IMR-90 (cell line): ENCODE results near the gene FANCL. TPM values are rescaled to one million over a fixed set of nuclear protein-coding genes. Genes with fewer than 3 reads are reported as not detected.

Experiments used
- ATAC-seq: fragments of 200-7000 bp; cut with Tn5 transposase; 2 replicates; pipeline ENCODE4 v1.9.1; 2020; ENCODE audit warnings: low read depth, mild to moderate bottlenecking, moderate library complexity
- BruUV-seq: library from RNA; stranded (reverse); fragments of 400-500 nt; replicated peaks from 2 replicates; lab custom pipeline; 2021; lab: Mats Ljungman, UMichigan
- CTCF ChIA-PET: fragments of 300-600 bp; formaldehyde crosslinking; extraction: SDS; loops from one replicate; lab custom pipeline; 2021; ENCODE audit warnings: antibody characterized with exemption; lab: Yijun Ruan, JAX
- POLR2A ChIA-PET: fragments of 300-600 bp; sonication (Branson Sonifier 250); formaldehyde crosslinking; loops from one replicate; lab custom pipeline; 2022; ENCODE audit warnings: antibody characterized with exemption; ENCODE audit not compliant: unreplicated experiment; lab: Charles Lee
- DNase-seq: peaks from one replicate; pipeline ENCODE4 v3.0.0; 2013
- H2AFZ ChIP-seq: replicated peaks from 2 replicates; pipeline ENCODE3; 2013; ENCODE audit warnings: low read length, mild to moderate bottlenecking; ENCODE audit not compliant: poor library complexity
- H2AK5ac ChIP-seq: 2 replicates; pipeline ENCODE4 v1.6.1; 2013; ENCODE audit warnings: low read depth, low read length, inconsistent platforms
- H2AK9ac ChIP-seq: replicated peaks from 2 replicates; pipeline ENCODE3; 2013; ENCODE audit warnings: mild to moderate bottlenecking, low read depth, low read length, moderate library complexity; ENCODE audit not compliant: poor library complexity
- H2BK120ac ChIP-seq: 2 replicates; pipeline ENCODE4 v1.6.1; 2013; ENCODE audit warnings: low read depth, low read length, inconsistent platforms
- H2BK15ac ChIP-seq: 3 replicates; pipeline ENCODE4 v1.6.1; 2013; ENCODE audit warnings: low read depth, low read length, inconsistent platforms
- H2BK20ac ChIP-seq: 2 replicates; pipeline ENCODE4 v1.6.1; 2013; ENCODE audit warnings: low read depth, mild to moderate bottlenecking, inconsistent platforms, low read length, moderate library complexity
- H2BK5ac ChIP-seq: 2 replicates; pipeline ENCODE4 v1.6.1; 2013; ENCODE audit warnings: mild to moderate bottlenecking, low read depth, low read length, inconsistent platforms; ENCODE audit not compliant: poor library complexity, severe bottlenecking
- H3K14ac ChIP-seq: replicated peaks from 2 replicates; pipeline ENCODE4 v1.6.1; 2013; ENCODE audit warnings: low read depth, low read length, inconsistent platforms
- H3K18ac ChIP-seq: 2 replicates; pipeline ENCODE4 v1.6.1; 2013; ENCODE audit warnings: low read depth, low read length, control low read depth
- H3K23ac ChIP-seq: 2 replicates; pipeline ENCODE4 v1.6.1; 2013; ENCODE audit warnings: low read depth, low read length, inconsistent platforms
- H3K27ac ChIP-seq: 2 replicates; pipeline ENCODE4 v1.5.1; 2013; ENCODE audit warnings: mild to moderate bottlenecking, control low read depth, low read length; ENCODE audit not compliant: insufficient read depth
- H3K27me3 ChIP-seq: 2 replicates; pipeline ENCODE4 v1.6.1; 2013; ENCODE audit warnings: low read length; ENCODE audit not compliant: control insufficient read depth, insufficient read depth
- H3K36me3 ChIP-seq: 2 replicates; pipeline ENCODE4 v1.6.1; 2013; ENCODE audit warnings: low read length, mixed read lengths; ENCODE audit not compliant: control insufficient read depth, insufficient read depth
- H3K4ac ChIP-seq: 2 replicates; pipeline ENCODE4 v1.6.1; 2013; ENCODE audit warnings: low read depth, low read length, inconsistent platforms
- H3K4me1 ChIP-seq: 2 replicates; pipeline ENCODE4 v1.6.1; 2013; ENCODE audit warnings: low read length, mixed read lengths; ENCODE audit not compliant: control insufficient read depth, insufficient read depth
- H3K4me2 ChIP-seq: 2 replicates; pipeline ENCODE4 v1.6.1; 2013; ENCODE audit warnings: low read depth, mild to moderate bottlenecking, control low read depth, low read length, moderate library complexity
- H3K4me3 ChIP-seq: 2 replicates; pipeline ENCODE4 v1.5.1; 2013; ENCODE audit warnings: low read depth, mild to moderate bottlenecking, control low read depth, low read length, moderate library complexity; ENCODE audit not compliant: insufficient read depth
- H3K56ac ChIP-seq: 2 replicates; pipeline ENCODE4 v1.6.1; 2013; ENCODE audit warnings: low read length, inconsistent platforms; ENCODE audit not compliant: insufficient read depth; ENCODE audit errors: extremely low read depth
- H3K79me1 ChIP-seq, 2 experiments: 2 replicates each; pipeline ENCODE4 v1.6.1; 2013; ENCODE audit warnings: low read length in 2 of 2, inconsistent platforms in 1 of 2, low read depth in 1 of 2
- H3K9ac ChIP-seq: 2 replicates; pipeline ENCODE4 v1.6.1; 2013; ENCODE audit warnings: low read depth, low read length, control low read depth
- H3K9me1 ChIP-seq: 2 replicates; pipeline ENCODE4 v1.6.1; 2013; ENCODE audit warnings: low read length, inconsistent platforms; ENCODE audit not compliant: insufficient read depth
- H3K9me3 ChIP-seq: 2 replicates; pipeline ENCODE4 v1.6.1; 2013; ENCODE audit warnings: low read length; ENCODE audit not compliant: control insufficient read depth, insufficient read depth
- H4K20me1 ChIP-seq: 2 replicates; pipeline ENCODE4 v1.6.1; 2013; ENCODE audit warnings: low read length, inconsistent platforms; ENCODE audit not compliant: insufficient read depth
- H4K5ac ChIP-seq: 2 replicates; pipeline ENCODE4 v1.6.1; 2013; ENCODE audit warnings: mild to moderate bottlenecking, low read depth, low read length, control low read depth
- H4K8ac ChIP-seq, 2 experiments: 2 replicates each; pipeline ENCODE4 v1.6.1; 2013; ENCODE audit warnings: low read depth in 2 of 2, low read length in 2 of 2, control low read depth in 1 of 2, inconsistent platforms in 1 of 2
- H4K91ac ChIP-seq: 2 replicates; pipeline ENCODE4 v1.6.1; 2013; ENCODE audit warnings: low read depth, low read length, inconsistent platforms; ENCODE audit not compliant: insufficient read depth
- BHLHE40 ChIP-seq: fragments of 150-350 bp; IDR thresholded peaks from 2 replicates; pipeline ENCODE4 v1.6.1; 2016; ENCODE audit warnings: mild to moderate bottlenecking, low read depth, low read length
- CHD1 ChIP-seq: IDR thresholded peaks from 2 replicates; pipeline ENCODE4 v1.6.1; 2012; ENCODE audit warnings: low read depth, low read length, improper control_type of control experiment
- MAFK ChIP-seq: IDR thresholded peaks from 2 replicates; pipeline ENCODE4 v1.6.1; 2012; ENCODE audit warnings: low read depth, low read length, improper control_type of control experiment
- NFE2L2 ChIP-seq: fragments of 150-350 bp; IDR thresholded peaks from 2 replicates; pipeline ENCODE4 v1.6.1; 2016; ENCODE audit warnings: low read depth, mild to moderate bottlenecking, low read length
- POLR2A ChIP-seq: IDR thresholded peaks from 2 replicates; pipeline ENCODE4 v1.6.1; 2012; ENCODE audit warnings: mild to moderate bottlenecking, low read depth, low read length
- RCOR1 ChIP-seq: IDR thresholded peaks from 2 replicates; pipeline ENCODE4 v1.6.1; 2012; ENCODE audit warnings: mild to moderate bottlenecking, low read length, improper control_type of control experiment; ENCODE audit not compliant: insufficient replicate concordance
- RFX5 ChIP-seq: IDR thresholded peaks from 2 replicates; pipeline ENCODE4 v1.8.0; 2012; ENCODE audit warnings: low read depth, mild to moderate bottlenecking, low read length, moderate library complexity
- SMC3 ChIP-seq: fragments of 150-350 bp; IDR thresholded peaks from 2 replicates; pipeline ENCODE4 v1.6.1; 2016; ENCODE audit warnings: low read depth, mild to moderate bottlenecking, antibody characterized with exemption, low read length, moderate library complexity
- WGBS, 2 experiments: methylation state at CpG; one replicate each; pipeline versions ENCODE4 v1.1.5 to v1.1.7; 2013; ENCODE audit warnings: missing lambda C conversion rate in 2 of 2; ENCODE audit not compliant: insufficient read length in 1 of 2; ENCODE audit errors: extremely low coverage in 2 of 2; 5-methylcytosine and 5-hydroxymethylcytosine counted together
- dilution Hi-C: fragments of 300-500 bp; cut with HindIII; formaldehyde crosslinking; loops from one replicate; pipeline ENCODE4 v1.14.3; 2018; ENCODE audit warnings: low sequenced_read_pairs; ENCODE audit not compliant: unreplicated experiment
- in situ Hi-C: fragments of 300-500 bp; cut with MboI; formaldehyde crosslinking; loops from 3 replicates; pipeline ENCODE4 v1.14.3; 2019; ENCODE audit warnings: low sequenced_read_pairs, inconsistent platforms, mixed read lengths
- intact Hi-C: fragments of 100-400 bp; cut with micrococcal nuclease; formaldehyde crosslinking; loops from 2 replicates; pipeline ENCODE4 v1.10.0; 2022
- polyA plus RNA-seq, 3 experiments: library from polyadenylated mRNA; depleted of rRNA; stranded (reverse); fragments of >200 nt; gene quantifications; 2 replicates each; pipeline ENCODE4 v1.2.3, GENCODE V29; 2012; ENCODE audit warnings: low replicate concordance in 1 of 3
- total RNA-seq: library from RNA; depleted of rRNA; stranded (reverse); fragments of >200 nt; gene quantifications from 2 replicates; pipeline ENCODE4 v1.2.3, GENCODE V29; 2012
- TF ChIP-seq, protein P1 (sequence below): fragments of 150-350 bp; IDR thresholded peaks from 2 replicates; pipeline ENCODE4 v1.6.1; 2017; ENCODE audit warnings: mild to moderate bottlenecking, antibody characterized with exemption, low read length, low read depth
- TF ChIP-seq, protein P2 (sequence below): fragments of 150-350 bp; IDR thresholded peaks from 2 replicates; pipeline ENCODE4 v1.6.1; 2016; ENCODE audit warnings: low read depth, mild to moderate bottlenecking, low read length, moderate library complexity, borderline replicate concordance

Gene FANCL
- total and polyA plus RNA-seq, 2 of the 4 experiments (the other 2 are of a cell fraction), result 9.0 to 12.7 TPM

DNA sequence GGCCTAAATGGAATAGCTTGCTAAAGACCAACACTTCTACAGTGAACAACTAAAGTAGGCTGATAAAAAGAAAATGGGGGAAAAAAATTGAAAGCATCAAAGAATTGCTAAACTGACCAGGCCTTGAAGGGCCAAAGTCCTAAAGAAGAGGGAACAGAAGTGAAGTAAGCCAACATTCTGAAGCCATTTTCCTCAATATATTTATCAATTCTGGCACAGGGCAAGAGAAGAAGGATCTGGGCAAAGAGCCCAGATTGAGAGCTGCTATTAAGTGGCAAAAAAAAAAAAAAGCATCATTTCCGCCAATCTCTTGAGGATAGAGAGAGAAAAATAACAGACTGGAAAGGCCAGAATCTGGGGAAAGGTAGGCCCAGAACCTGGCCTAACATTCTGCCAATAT is 25.7 kb downstream of the FANCL start:
- TF ChIP-seq, protein P1, sequence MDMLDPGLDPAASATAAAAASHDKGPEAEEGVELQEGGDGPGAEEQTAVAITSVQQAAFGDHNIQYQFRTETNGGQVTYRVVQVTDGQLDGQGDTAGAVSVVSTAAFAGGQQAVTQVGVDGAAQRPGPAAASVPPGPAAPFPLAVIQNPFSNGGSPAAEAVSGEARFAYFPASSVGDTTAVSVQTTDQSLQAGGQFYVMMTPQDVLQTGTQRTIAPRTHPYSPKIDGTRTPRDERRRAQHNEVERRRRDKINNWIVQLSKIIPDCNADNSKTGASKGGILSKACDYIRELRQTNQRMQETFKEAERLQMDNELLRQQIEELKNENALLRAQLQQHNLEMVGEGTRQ, result no peak
- TF ChIP-seq MAFK (no peak), RCOR1 (no peak), CHD1 (no peak), POLR2A (no peak), RFX5 (no peak), NFE2L2 (no peak), BHLHE40 (no peak), SMC3 (no peak)
- TF ChIP-seq, protein P2, sequence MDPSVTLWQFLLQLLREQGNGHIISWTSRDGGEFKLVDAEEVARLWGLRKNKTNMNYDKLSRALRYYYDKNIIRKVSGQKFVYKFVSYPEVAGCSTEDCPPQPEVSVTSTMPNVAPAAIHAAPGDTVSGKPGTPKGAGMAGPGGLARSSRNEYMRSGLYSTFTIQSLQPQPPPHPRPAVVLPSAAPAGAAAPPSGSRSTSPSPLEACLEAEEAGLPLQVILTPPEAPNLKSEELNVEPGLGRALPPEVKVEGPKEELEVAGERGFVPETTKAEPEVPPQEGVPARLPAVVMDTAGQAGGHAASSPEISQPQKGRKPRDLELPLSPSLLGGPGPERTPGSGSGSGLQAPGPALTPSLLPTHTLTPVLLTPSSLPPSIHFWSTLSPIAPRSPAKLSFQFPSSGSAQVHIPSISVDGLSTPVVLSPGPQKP, result no peak
- peak; percentile 34 for DNase-seq
- POLR2A ChIA-PET, result interaction anchor here (0.6 kb wide), 1 partner anchor 138 kb away, joined by 3 read pairs; no protein-coding TSS in a partner anchor
- Histone ChIP-seq H3K9ac (no peak overlapping the region), H3K23ac (no peak overlapping the region), H3K27me3 (no peaks in the 10 kb centered on the region), H2AFZ (no peak overlapping the region), H3K4me1 (no peaks in the 10 kb centered on the region), H3K9me3 (peaks cover 3% of the 10 kb centered on the region; the same call in 1 of the 2 replicates), H3K14ac (no peak overlapping the region), H3K9me1 (no peaks in the 10 kb centered on the region), H2AK9ac (no peak overlapping the region), H3K4me3 (no peak overlapping the region), H2AK5ac (no peak overlapping the region), H2BK20ac (no peak overlapping the region), H3K36me3 (peaks cover 8% of the 10 kb centered on the region; the same call in 1 of the 2 replicates), H2BK5ac (no peak overlapping the region), H2BK120ac (no peak overlapping the region), H3K79me1 (no peaks in the 10 kb centered on the region), H3K18ac (no peak overlapping the region), H4K8ac (no peak overlapping the region), H4K5ac (no peak overlapping the region), H3K27ac (no peak overlapping the region), H3K4ac (no peak overlapping the region), H4K91ac (no peak overlapping the region), H3K56ac (no peak overlapping the region), H3K4me2 (no peak overlapping the region), H2BK15ac (no peak overlapping the region), H4K20me1 (no peaks in the 10 kb centered on the region)
- in situ Hi-C loops (no loop called here), dilution Hi-C loops (no loop called here), intact Hi-C loops (no loop called here)
- CTCF ChIA-PET, result no interaction called here
- ATAC-seq, result no peak
- no CpG with 5 or more reads among the region's 1 CpG for WGBS, 2 experiments
- no TSS peak for BruUV-seq
